K562 (cell line): ENCODE data around the gene LCN15. TPM values are rescaled to one million over a fixed set of nuclear protein-coding genes. Genes with fewer than 3 reads are reported as not detected.
A peak's percentile ranks its signal among the peaks of the same experiment; 100 is the strongest.

Experiments
- ARID3A ChIP-seq: IDR thresholded peaks from 2 replicates; pipeline ENCODE4 v1.6.1; 2012; ENCODE audit warnings: low read depth, low read length, improper control_type of control experiment, borderline replicate concordance
- HMG20A ChIP-seq: fragments of 450-650 bp; formaldehyde crosslinking; conservative IDR thresholded peaks from 2 replicates; pipeline ENCODE4 v1.4.0; 2020; ENCODE audit warnings: mild to moderate bottlenecking, mixed read lengths
- IRF1 ChIP-seq: sonication (generic); formaldehyde crosslinking; IDR thresholded peaks from 2 replicates; pipeline ENCODE4 v1.8.0; 2022; ENCODE audit warnings: missing genetic modification reagents, mild to moderate bottlenecking, borderline replicate concordance
- KHSRP ChIP-seq: fragments of 450-650 bp; IDR thresholded peaks from 2 replicates; pipeline ENCODE4 v1.6.1; 2017
- NFIX ChIP-seq: fragments of 250-450 bp; sonication (Bioruptor Pico); IDR thresholded peaks from 2 replicates; pipeline ENCODE4 v1.4.0; 2020; ENCODE audit warnings: low read depth, mild to moderate bottlenecking, moderate library complexity
- PHF20 ChIP-seq: fragments of 450-650 bp; IDR thresholded peaks from 2 replicates; pipeline ENCODE4 v1.6.1; 2018; ENCODE audit not compliant: partially characterized antibody
- PREB ChIP-seq: sonication (generic); formaldehyde crosslinking; IDR thresholded peaks from 2 replicates; pipeline ENCODE4 v1.8.1; 2023; ENCODE audit warnings: mild to moderate bottlenecking, missing genetic modification reagents
- RBM39 ChIP-seq: fragments of 200-400 bp; formaldehyde crosslinking; optimal IDR thresholded peaks from 2 replicates; pipeline ENCODE3; 2018; ENCODE audit warnings: low read depth, low read length
- SIN3A ChIP-seq, 2 experiments: fragments of 150-350 bp in 1 of 2; IDR thresholded peaks; 2 replicates each; pipeline ENCODE4 v1.6.1; 2011 to 2016; ENCODE audit warnings: borderline replicate concordance in 2 of 2, low read depth in 2 of 2, low read length in 2 of 2, mild to moderate bottlenecking in 2 of 2, moderate library complexity in 2 of 2; ENCODE audit not compliant: control insufficient read depth in 1 of 2
- SIN3B ChIP-seq: fragments of 450-650 bp; IDR thresholded peaks from 2 replicates; pipeline ENCODE4 v1.6.1; 2017; ENCODE audit warnings: low read depth, mild to moderate bottlenecking, moderate library complexity
- SRSF7 ChIP-seq: fragments of 200-400 bp; formaldehyde crosslinking; optimal IDR thresholded peaks from 2 replicates; pipeline ENCODE3; 2017; ENCODE audit warnings: mild to moderate bottlenecking, low read depth, low read length
- TRIM24 ChIP-seq, 2 experiments: fragments of 450-650 bp; IDR thresholded peaks; 2 replicates each; pipeline ENCODE4 v1.6.1; 2016
- XRCC4 ChIP-seq: IDR thresholded peaks from one replicate; pipeline ENCODE4 v1.6.1; 2011; ENCODE audit not compliant: insufficient read depth, insufficient read length; ENCODE audit errors: extremely low read depth
- ZBTB34 ChIP-seq: fragments of 250-450 bp; sonication (Bioruptor Pico); IDR thresholded peaks from 2 replicates; pipeline ENCODE4 v1.8.0; 2021; ENCODE audit warnings: mild to moderate bottlenecking, moderate library complexity
- ZNF224 ChIP-seq: sonication (generic); formaldehyde crosslinking; IDR thresholded peaks from 2 replicates; pipeline ENCODE4 v1.8.0; 2022; ENCODE audit warnings: mild to moderate bottlenecking, missing genetic modification reagents
- ZNF609 ChIP-seq: sonication (generic); formaldehyde crosslinking; IDR thresholded peaks from 2 replicates; pipeline ENCODE4 v1.8.1; 2023; ENCODE audit warnings: missing genetic modification reagents, mild to moderate bottlenecking, borderline replicate concordance
- ZSCAN32 ChIP-seq: fragments of 450-650 bp; formaldehyde crosslinking; IDR thresholded peaks from 2 replicates; pipeline ENCODE4 v1.4.0; 2020; ENCODE audit warnings: mild to moderate bottlenecking, moderate library complexity
- polyA plus RNA-seq, 8 experiments: library from polyadenylated mRNA; depleted of rRNA in 4 of 8; stranded (reverse) in 5 of 8; unstranded in 3 of 8; fragments of >200 nt; fragmentation: Nextera tagmentation in 2 of 8; fragmentation: Illumina TruSeq in 1 of 8; extraction: Ambion mirVana in 2 of 8; extraction: Trizol in 1 of 8; gene quantifications; 2 replicates each; pipeline versions ENCODE4 v1.2.1 to v1.2.3, GENCODE V29; 2011 to 2014; ENCODE audit warnings: inconsistent platforms in 1 of 8, missing spikeins in 1 of 8
- total RNA-seq, 7 experiments: library from RNA; depleted of rRNA in 6 of 7; stranded (reverse); fragments of >200 nt in 6 of 7; fragmentation: Illumina TruSeq in 2 of 7; extraction: Trizol in 2 of 7; gene quantifications; 2 replicates each; pipeline versions ENCODE4 v1.2.1 to v1.2.3, GENCODE V29; 2011 to 2021; ENCODE audit warnings: low replicate concordance in 1 of 7

Gene LCN15
- total and polyA plus RNA-seq, 9 of the 15 experiments (the other 6 are each of a cell fraction or from before 2014, with no cell fraction given): 0.66 TPM; not detected in 8

GRCh38 chr9:136773386-136774044, 9.2 kb upstream of the LCN15 start (continued):
- TF ChIP-seq ZNF609 (CRISPR knock-in tag): no peak
- no peak for TF ChIP-seq SIN3B
- TF ChIP-seq PREB: no peak
- TF ChIP-seq PHF20: no peak
- no peak for TF ChIP-seq KHSRP
- no peak for TF ChIP-seq SRSF7
- TF ChIP-seq HMG20A: no peak
- no peak for TF ChIP-seq SIN3A (IDR thresholded peaks at IDR 0.05; ENCODE audit: borderline replicate concordance in 2 of 2, control insufficient read depth in 1 of 2, low read depth in 2 of 2, low read length in 2 of 2)
- TF ChIP-seq ARID3A: no peak
- TF ChIP-seq ZBTB34 (CRISPR knock-in tag): no peak
- no peak for TF ChIP-seq RBM39
- TF ChIP-seq XRCC4: no peak
- TF ChIP-seq ZNF224 (CRISPR knock-in tag): no peak
- no peak for TF ChIP-seq NFIX (CRISPR knock-in tag)
- no peak for TF ChIP-seq IRF1 (CRISPR knock-in tag)
- TF ChIP-seq ZSCAN32 (CRISPR knock-in tag): no peak
- TF ChIP-seq TRIM24 (IDR thresholded peaks at IDR 0.05): peak in 1 of 2 experiments; percentile 62; a peak in 1 of 4 replicates
